DMS114 treated with DMSO at 0.1 percent for 48 hours (cell line): ENCODE results near the gene RAB3GAP1.
"Not testable (repeated sequence)": the region's sequence is repeated elsewhere in the genome, so short reads cannot be mapped to it uniquely, and the experiment has no call there.

Experiments
- DNase-seq: peaks from one replicate; lab custom pipeline; 2025; ENCODE audit not compliant: unreplicated experiment; lab: John Stamatoyannopoulos, UW

The RAB3GAP1 gene

DNA sequence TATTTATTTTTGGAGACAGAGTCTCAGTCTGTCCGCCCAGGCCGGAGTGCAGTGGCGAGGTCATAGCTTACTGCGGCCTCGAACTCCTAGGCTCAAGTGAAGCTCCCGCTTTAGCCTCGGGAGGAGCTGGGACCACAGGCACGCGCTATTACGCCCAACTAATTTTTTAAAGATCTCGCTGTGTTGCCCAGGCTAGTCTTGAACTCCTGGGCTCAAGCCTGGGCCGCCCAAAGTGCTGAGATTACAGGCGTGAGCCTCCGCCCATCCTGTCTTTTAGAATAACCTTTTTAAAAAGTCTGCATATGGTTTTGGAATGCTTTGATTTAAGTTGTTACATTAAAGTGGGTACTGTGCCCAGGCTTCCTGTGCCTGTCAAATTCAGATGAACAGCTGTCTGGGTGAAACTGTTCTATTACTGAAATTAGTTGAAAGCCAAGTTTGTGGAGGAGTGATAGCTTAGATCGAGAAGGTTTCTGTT, 944 bp downstream of the RAB3GAP1 start:
- no peak for DNase-seq

DNA sequence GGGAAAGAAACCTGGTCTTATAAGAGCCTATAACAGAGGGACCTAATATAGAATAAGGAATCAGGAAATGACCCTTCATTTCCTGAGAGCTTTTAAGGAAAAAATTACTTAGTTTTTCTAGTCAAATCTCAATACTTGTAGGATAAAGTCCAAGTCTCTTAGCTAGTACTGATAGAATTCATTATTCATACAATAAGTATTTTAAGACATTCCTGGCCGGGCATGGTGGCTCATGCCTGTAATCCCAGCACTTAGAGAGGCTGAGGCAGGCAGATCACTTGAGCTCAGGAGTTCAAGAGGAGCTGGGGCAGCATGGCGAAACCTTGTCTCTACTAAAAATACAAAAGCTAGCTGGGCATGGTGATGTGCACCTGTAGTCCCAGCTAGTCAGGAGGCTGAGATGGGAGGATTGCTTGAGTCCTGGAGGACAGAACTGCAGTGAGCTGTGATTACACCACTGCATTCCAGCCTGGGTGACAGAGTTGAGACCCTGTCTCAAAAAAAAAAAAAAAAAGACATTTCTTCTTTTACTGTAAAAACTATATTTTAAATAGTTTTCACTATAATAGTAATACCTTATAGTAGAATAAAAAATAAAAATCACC, 3.2 kb downstream of the RAB3GAP1 start:
- no peak for DNase-seq

DNA sequence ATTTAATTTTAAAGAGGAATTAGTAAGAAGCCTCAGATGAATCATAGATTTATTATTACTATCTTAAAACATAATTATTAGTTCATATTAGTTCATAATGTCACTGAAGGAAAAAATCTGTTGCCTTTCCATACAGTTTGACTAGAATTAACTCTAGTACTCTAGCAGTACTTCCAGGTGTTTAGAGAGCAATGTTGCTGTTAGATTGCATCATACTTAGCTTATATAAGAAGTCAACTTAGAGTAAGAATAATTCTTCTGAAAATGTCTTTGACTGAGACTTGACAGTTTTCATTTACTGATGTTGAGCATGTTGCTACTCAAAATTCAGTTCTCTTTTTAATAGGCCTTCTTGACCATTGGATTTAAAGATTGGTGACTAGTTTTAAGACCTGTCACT, 4.7 kb downstream of the RAB3GAP1 start:
- no peak for DNase-seq

DNA sequence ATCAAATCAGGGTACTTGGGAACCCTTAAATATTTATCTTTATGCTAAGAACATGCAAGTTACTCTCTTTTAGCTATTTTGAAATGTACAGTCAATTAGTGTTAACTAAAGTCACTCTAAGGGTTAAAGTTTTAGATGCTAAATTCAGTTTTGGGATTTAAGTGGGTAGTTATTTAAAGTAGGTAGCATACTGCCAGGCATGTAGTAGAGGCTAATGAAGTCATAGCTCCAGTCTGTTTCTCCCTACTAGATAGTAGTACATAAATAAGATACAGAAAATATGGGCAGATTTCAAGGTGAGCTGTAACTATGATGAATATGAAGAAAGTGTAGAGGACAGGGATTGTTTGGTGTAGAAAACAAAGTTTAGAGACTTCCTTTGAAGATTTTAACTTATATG, 7.5 kb downstream of the RAB3GAP1 start:
- no peak for DNase-seq

DNA sequence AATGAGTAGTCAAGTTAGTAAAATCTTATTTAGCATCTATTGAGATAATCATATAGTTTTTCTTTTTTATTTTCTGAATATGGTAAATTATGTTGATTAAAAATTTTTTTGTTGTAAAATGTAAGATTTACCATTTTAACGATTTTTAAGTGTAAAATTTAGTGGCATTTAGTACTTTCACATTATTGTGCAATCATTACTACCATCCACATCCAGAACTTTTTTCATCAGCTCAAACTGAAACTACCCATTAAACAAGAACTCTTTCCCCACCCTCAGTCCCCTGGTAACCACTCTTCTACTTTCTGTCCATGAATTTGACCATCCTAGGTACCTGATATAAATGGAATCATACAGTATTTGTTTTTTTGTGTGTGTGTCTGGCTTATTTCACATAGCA, 11.1 kb downstream of the RAB3GAP1 start:
- no peak for DNase-seq

DNA sequence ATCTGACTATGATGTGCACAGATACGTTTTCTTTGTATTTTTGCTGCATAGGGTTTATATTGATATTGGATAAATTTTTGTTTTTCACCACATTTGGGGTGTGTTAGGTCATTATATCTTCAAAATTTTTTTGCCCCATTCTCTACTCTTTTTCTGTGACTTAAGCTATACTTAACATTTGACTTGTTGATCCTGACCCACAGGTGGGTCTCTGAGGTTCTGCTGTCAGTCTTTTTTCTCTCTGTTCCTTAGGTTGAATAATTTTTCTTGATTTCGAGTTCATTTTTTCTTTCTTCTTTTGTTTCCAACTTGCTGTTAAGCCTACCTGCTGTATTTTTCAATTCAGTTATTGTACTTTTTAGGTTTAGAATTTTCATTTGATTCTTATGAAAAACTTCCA, 12.1 kb downstream of the RAB3GAP1 start:
- DNase-seq, result no peak

DNA sequence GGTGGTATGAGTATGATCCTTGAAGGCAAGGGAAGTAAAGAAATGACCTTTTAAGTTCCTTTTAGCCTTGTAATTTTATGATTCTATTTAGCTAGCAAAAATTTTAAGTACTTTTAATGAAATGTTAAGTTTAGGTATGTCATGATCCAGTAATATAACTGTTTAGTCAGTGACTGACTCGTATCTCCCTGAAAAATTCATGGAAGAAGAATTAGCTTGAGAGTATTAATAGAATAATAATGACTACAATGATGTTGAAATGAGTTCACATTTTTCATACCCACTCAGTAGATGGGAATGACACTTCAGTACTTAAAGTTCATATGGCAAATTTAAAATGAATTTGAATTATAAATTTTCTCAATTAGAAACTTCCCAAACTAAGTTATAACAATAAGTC, 14.6 kb downstream of the RAB3GAP1 start:
- DNase-seq, result no peak

DNA sequence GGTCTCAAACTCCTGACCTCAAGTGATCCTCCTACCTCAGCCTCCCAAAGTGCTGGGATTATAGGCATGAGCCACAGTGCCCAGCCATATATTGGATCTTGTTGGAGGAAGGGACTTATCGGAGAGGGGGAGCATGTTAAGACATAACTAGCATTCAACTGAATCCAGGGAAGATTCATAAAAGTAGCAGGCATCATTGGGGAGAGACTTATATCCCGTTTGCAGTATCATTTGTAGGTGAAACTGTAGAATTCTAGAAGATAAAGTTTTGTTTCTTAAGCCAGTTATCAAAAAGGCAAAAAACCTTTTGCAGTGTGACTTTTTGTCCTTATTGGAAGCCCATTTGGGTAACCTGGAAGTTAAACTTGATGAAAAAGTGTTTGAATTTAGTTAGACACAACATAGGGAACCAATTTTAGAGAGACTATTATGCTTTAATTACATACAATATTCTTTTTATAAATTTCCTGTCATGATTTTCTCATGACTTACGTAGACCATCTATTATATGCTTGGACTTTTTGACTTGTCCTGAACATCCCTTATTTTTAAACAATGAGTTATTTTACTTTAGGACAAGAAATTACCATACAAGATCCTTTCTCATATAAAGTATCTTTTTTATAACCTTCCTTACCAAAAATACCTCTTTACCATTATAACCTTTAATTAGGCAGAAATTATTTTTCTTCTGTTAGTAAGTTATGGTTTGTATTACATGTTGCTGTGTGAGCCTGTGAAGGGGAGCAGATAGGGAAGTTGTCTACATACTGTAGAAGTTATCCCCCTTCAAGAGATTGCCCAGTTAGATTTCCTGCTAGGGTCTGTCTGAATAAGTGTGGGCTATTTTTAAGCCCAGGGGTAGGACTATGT, 20.3 kb downstream of the RAB3GAP1 start:
- DNase-seq, result no peak

DNA sequence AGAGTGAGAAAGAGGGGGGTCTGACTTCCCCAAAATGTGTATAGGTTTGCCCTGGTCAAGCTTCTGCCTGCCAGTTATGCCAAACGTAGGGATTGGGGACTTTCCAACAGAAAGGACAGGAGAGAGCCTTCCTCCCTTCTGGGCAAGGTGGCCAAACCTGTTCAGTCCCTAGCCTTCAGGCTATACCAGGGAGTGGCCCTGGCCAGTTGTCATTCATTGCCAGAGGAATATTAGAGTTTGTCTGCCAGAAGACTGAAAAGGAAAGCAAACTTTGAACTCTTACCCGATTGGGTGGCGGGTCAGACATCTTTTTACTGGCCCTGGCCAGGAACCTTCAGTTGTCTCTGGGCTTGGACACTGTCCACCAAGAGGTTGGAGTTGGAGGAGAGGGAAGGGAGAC, 22.1 kb downstream of the RAB3GAP1 start:
- DNase-seq, result no peak

DNA sequence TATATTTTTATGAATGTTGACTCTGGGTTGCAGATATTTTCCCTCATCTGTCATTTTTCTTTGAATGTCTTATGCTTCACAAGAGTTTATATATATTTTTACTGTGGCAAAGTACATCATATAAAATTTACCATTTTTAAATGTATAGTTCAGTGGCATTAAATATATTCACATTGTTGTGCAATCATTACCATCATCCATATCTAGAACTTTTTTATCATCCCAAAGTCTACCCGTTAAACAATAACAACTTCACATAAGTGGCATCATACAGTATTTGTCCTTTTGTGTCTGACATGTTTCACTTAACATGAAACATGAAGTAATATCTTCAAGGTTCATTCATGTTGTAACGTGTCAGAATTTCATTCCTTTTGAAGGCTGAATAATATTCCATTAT, 24.5 kb downstream of the RAB3GAP1 start:
- no peak for DNase-seq

DNA sequence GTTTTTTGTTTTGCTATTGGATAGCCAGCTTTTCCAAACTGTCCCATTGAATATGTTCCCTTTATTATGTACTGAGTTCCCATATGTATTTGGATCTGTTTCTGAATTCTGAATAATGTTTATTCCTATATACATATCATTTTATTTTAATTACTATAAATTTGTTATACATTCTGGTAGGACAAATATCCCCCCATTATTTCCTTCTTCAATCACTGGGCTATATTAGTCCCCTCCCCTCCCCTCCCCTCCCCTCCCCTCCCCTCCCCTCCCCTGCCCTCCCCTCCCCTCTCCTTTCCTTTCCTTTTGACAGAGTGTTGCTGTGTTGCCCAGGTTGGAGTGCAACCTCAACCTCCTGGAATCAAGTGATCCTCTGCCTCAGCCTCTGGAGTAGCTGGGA, 26.3 kb downstream of the RAB3GAP1 start:
- DNase-seq, result no peak

DNA sequence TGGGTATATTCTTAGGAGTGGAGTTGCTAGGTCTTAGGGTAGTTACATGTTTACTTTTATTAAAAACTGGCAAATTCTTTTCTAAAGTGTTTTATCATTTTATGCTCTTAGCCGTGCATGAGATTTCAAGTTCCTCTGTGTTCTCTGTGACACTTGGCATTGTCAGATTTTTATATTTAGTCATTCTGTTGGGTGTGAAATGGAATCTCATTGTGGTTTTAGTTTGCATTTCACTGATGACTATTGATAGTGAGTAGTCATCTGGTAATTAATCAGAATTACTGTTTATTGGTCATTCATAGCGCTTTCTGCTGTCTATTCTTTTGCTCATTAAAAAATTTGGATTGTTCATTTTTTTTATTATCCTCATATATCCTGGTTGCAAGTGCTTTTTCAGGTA, 34.1 kb downstream of the RAB3GAP1 start:
- DNase-seq, result no peak

DNA sequence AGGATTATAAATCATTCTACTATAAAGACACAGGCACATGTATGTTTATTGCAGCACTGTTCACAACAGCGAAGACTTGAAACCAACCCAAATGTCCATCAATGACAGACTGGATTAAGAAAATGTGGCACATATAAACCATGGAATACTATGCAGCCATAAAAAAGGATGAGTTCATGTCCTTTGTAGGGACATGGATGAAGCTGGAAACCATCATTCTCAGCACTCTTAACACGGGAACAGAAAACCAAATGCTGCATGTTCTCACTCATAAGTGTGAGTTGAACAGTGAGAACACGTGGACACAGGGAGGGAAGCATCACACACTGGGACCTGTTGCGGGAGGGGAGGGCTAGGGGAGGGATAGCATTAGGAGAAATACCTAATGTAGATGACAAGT, 37.5 kb downstream of the RAB3GAP1 start:
- DNase-seq, result not testable (repeated sequence)

DNA sequence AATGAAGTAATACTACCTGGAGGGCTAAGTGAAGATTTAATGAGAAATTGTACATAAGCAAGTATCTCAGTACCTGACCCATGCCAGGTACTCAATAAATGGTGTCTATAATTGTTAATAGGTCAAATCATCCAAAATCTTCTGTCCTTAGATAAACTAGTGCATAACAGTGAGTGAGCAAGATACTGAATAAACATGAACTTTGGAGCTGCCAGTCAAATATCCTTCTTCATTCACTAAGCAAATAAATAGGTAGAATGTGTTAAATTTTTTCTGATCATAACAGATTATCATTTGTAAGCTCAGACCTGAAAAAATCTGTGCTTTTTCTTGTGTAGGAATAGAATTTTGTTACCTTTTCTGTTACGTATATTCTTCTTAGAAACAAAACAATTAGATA, 39.6 kb downstream of the RAB3GAP1 start:
- DNase-seq, result no peak

DNA sequence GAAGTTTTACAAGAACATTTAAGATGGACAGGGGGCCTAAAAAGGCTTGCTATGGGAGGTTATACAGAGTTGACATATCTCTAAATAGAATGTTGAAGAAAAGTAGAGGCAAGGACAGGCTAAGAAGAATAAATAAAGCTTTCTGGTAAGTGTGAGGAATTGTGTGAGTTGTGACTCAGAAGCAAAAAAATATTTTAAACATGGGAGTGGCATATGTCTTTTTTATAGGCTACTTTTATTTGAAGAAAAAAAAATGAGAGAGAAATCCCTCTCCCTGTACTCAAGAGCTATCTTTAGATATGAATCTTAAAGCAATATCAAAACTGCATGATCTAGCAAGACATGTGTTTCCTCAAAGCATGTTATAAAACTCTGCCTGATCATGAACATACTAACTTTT, 41.1 kb downstream of the RAB3GAP1 start:
- DNase-seq, result no peak

DNA sequence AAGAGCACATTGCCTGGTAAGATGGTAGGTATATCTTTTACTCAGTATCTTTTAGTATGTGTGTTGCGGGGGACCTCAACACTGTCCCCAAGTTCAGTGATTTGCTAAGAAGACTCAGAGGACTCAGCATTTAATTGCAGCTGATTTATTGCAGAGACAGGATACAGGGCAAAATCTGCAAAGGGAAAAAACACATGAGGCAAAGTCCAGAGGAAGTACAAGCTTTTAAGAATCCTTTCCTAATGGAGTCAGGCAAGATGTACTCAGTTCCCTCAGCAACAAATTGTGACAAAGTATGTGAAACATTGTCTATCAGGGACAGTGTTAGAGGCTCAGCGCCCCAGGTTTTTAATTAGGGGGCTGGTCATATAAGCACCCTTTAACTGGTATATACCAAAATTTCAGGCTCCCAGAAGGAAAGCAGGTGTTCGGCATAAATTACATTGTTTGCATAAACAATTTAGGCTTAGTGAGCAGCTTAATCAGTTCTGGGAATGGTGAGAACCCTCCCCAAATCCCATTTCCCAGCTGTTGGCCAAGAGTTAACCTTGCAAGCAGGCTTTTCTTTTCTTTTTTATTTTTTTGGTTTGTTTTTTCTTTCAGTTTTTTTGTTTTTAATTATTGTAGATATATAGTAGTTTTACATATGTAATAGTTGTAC, 41.7 kb downstream of the RAB3GAP1 start:
- DNase-seq, result no peak

DNA sequence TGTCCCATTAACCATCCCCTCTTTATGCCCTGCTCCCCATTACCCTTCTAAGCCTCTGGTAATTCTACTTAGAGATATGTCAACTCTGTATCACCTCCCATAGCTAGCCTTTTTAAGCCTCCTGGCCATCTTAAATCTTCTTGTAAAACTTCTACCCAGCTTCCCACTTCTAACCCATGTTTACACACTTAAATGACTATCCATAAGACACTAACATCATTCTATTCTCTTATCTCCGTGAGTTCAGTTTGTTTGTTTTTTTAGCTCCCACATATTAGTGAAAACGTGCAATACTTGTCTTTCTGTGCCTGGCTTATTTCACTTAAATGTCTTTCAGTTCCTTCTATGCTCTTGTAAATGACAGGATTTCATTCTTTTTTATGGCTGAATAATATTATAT, 42.4 kb downstream of the RAB3GAP1 start:
- DNase-seq, result no peak

DNA sequence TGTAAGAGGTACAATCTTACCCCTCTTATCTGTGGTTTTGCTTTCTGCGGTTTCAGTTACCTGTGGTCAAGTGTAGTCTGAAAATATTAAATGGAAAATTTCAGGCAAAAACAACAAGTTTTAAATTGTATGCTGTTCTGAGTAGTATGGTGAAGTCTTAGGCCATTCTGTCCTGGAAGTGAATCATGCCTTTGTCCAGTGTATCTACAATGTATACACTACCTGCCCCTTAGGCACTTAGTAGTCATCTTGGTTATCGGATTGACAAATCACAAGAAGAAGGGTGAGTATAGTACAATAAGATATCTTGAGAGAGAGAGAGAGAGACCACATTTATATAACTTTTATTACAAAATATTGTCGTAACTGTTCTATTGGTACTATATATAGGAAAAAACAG, 43.5 kb downstream of the RAB3GAP1 start:
- DNase-seq, result no peak

DNA sequence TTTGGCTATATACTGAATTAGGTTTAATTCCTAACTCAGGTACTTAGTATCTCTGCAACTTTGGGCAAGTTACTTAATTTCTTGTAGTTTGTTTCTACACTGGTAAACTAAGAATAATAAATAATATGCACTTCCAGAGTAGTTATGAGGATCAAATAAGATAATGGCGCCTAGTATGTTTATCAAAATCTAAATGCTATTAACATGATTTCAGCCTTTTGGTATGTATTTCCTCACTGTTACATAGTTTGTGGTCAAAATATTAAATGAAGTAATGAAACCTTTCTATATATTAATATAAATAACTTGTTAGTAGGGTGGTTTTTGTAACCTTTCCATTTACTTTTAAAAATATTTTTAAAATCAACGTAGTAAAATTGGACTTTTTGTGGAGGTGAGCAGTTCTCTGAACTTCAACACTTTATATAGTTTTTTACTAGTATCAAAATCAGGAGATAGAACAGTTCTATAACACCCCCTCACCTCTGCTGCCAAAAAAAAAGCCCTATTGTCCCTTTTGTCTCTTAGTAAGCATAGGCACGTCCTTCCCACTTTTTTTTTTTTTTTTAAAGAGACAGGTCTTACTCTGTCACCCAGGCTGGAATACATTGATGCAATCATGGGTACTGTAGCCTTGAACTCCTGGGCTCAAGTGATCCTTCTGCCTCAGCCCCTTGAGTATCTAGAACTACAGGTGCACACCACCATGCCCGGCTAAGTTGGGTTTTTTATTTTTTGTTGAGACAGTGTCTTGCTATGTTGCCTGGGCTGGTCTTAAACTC, 44.8 kb downstream of the RAB3GAP1 start:
- no peak for DNase-seq

DNA sequence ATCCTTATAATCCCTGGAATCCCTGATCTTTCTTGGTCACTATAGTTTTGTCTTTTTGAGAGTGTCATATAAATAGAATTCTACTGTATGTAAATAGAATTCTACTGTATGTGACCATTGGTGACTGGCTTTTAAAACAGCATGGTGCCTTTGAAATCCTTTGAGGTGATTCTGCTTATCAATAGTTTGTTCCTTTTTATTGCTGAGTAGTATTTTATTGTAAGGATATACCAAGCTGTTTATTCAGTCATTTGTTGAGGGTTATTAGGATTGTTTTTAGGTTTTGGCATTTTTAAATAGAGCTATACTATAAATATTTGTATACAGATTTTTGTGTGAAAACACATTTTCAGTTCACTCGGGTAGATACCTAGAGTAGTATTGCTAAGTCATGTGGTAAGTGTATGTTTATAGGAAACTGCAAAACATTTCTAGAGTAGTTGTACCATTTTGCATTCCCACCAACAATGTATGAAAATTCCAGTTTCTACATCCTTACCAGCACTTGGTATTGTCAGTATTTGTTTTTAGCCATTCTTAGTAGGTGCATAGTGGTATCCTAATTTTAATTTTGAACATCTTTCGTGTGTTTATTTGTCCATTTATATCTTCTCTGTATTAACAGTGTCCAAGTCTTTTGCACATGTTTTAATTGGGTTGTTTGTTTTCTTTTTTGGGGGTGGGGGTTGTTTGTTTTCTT, 45.6 kb downstream of the RAB3GAP1 start:
- no peak for DNase-seq
